GM12878 (cell line): ENCODE results near the gene PRR18. TPM values are rescaled to one million over a fixed set of nuclear protein-coding genes. Genes with fewer than 3 reads are reported as not detected.

ENCODE experiments used
- ATAC-seq: fragments of 200-7000 bp; cut with Tn5 transposase; 3 replicates; pipeline ENCODE4 v1.9.1; 2020; ENCODE audit warnings: mild to moderate bottlenecking, moderate library complexity
- BruUV-seq: library from RNA; stranded (reverse); fragments of 400-500 nt; replicated peaks from 2 replicates; lab custom pipeline; 2021; lab: Mats Ljungman, UMichigan
- CTCF ChIA-PET: fragments of 300-600 bp; sonication (Branson Sonifier 250); formaldehyde crosslinking; extraction: SDS; loops from one replicate; lab custom pipeline; 2021; ENCODE audit warnings: inconsistent platforms; lab: Yijun Ruan, JAX
- POLR2A ChIA-PET: fragments of 350-600 bp; formaldehyde crosslinking; extraction: SDS; loops from one replicate; lab custom pipeline; 2021; ENCODE audit warnings: inconsistent platforms; lab: Charles Lee
- RAD21 ChIA-PET: fragments of 300-600 bp; sonication (Branson Sonifier 250); formaldehyde crosslinking; loops from one replicate; lab custom pipeline; 2023; ENCODE audit warnings: antibody characterized with exemption; ENCODE audit not compliant: unreplicated experiment; lab: Charles Lee
- SMC1A ChIA-PET: fragments of 300-600 bp; sonication (Branson Sonifier 250); formaldehyde crosslinking; loops from one replicate; lab custom pipeline; 2023; ENCODE audit not compliant: unreplicated experiment, uncharacterized antibody; lab: Charles Lee
- DNase-seq: peaks from one replicate; pipeline ENCODE4 v3.0.0-alpha.2; 2011; ENCODE audit warnings: low read depth, low spot score
- FAIRE-seq: peaks from 3 replicates; lab custom pipeline; 2011; peaks lifted over from hg19 to GRCh38; lab: Jason Lieb, UNC
- H2AFZ ChIP-seq: 2 replicates; pipeline ENCODE4 v1.6.0; 2011; ENCODE audit warnings: low read depth, low read length, control low read depth; ENCODE audit not compliant: control insufficient read depth
- H3K27ac ChIP-seq: 2 replicates; pipeline ENCODE4 v1.5.1; 2011; ENCODE audit warnings: control low read depth; ENCODE audit not compliant: control insufficient read depth, insufficient read depth
- H3K27me3 ChIP-seq, 2 experiments: replicated peaks in 1 of 2; 2 replicates each; pipeline versions ENCODE4 v1.6.0 to v1.6.1; 2011; ENCODE audit warnings: low read length in 1 of 2; ENCODE audit not compliant: control insufficient read depth in 2 of 2, insufficient read depth in 2 of 2
- H3K36me3 ChIP-seq, 2 experiments: 2 replicates each; pipeline ENCODE4 v1.5.1; 2011; ENCODE audit warnings: low read length in 1 of 2; ENCODE audit not compliant: control insufficient read depth in 2 of 2, insufficient read depth in 2 of 2
- H3K4me1 ChIP-seq: 2 replicates; pipeline ENCODE4 v1.6.1; 2011; ENCODE audit warnings: mild to moderate bottlenecking, low read length, moderate library complexity, mixed read lengths; ENCODE audit not compliant: control insufficient read depth, insufficient read depth
- H3K4me2 ChIP-seq: 2 replicates; pipeline ENCODE4 v1.6.0; 2011; ENCODE audit warnings: control low read depth; ENCODE audit not compliant: control insufficient read depth, insufficient read depth
- H3K4me3 ChIP-seq: fragments of 200-600 bp; sonication (generic); 2 replicates; pipeline ENCODE4 v1.5.1; 2016
- H3K79me2 ChIP-seq: 2 replicates; pipeline ENCODE4 v1.6.0; 2011; ENCODE audit warnings: low read length; ENCODE audit not compliant: control insufficient read depth, insufficient read depth
- H3K9ac ChIP-seq: 2 replicates; pipeline ENCODE4 v1.8.0; 2011; ENCODE audit warnings: low read length, control low read depth, mixed read lengths; ENCODE audit not compliant: control insufficient read depth, insufficient read depth
- H3K9me3 ChIP-seq: replicated peaks from 3 replicates; pipeline ENCODE4 v1.5.1; 2011; ENCODE audit warnings: mild to moderate bottlenecking, low read length; ENCODE audit not compliant: control insufficient read depth, insufficient read depth
- H4K20me1 ChIP-seq: 2 replicates; pipeline ENCODE4 v1.6.0; 2011; ENCODE audit not compliant: control insufficient read depth, insufficient read depth
- BMI1 ChIP-seq: fragments of 450-650 bp; IDR thresholded peaks from 2 replicates; pipeline ENCODE4 v1.6.1; 2016; ENCODE audit warnings: mild to moderate bottlenecking, moderate library complexity, borderline replicate concordance
- CBFB ChIP-seq: IDR thresholded peaks from 2 replicates; pipeline ENCODE4 v1.6.1; 2016; ENCODE audit warnings: antibody characterized with exemption, low read depth
- CHD4 ChIP-seq: fragments of 200-600 bp; sonication (generic); IDR thresholded peaks from 2 replicates; pipeline ENCODE4 v1.6.1; 2016; ENCODE audit warnings: mild to moderate bottlenecking
- FOXK2 ChIP-seq: fragments of 450-650 bp; IDR thresholded peaks from 2 replicates; pipeline ENCODE4 v1.6.1; 2017; ENCODE audit warnings: mild to moderate bottlenecking, moderate library complexity
- HCFC1 ChIP-seq: fragments of 150-350 bp; IDR thresholded peaks from 2 replicates; pipeline ENCODE4 v1.6.1; 2014; ENCODE audit warnings: low read length
- IKZF1 ChIP-seq: fragments of 450-650 bp; conservative IDR thresholded peaks from 2 replicates; pipeline ENCODE4 v1.6.1; 2017; ENCODE audit warnings: antibody characterized with exemption, mild to moderate bottlenecking
- IRF3 ChIP-seq: fragments of 450-650 bp; IDR thresholded peaks from 2 replicates; pipeline ENCODE4 v1.6.1; 2014; ENCODE audit warnings: mild to moderate bottlenecking
- IRF4 ChIP-seq: IDR thresholded peaks from 2 replicates; pipeline ENCODE4 v1.6.1; 2011; ENCODE audit warnings: low read depth, low read length
- KAT2A ChIP-seq: conservative IDR thresholded peaks from 2 replicates; pipeline ENCODE4 v1.6.1; 2011; ENCODE audit warnings: low read depth, low read length; ENCODE audit not compliant: control insufficient read depth
- MEF2B ChIP-seq: fragments of 450-650 bp; IDR thresholded peaks from 2 replicates; pipeline ENCODE4 v1.6.1; 2018; ENCODE audit warnings: mild to moderate bottlenecking, moderate library complexity; ENCODE audit not compliant: partially characterized antibody, poor library complexity, severe bottlenecking
- MTA2 ChIP-seq: fragments of 450-650 bp; IDR thresholded peaks from 2 replicates; pipeline ENCODE4 v1.6.1; 2016; ENCODE audit warnings: low read depth, mild to moderate bottlenecking, moderate library complexity
- NBN ChIP-seq: fragments of 450-650 bp; IDR thresholded peaks from 2 replicates; pipeline ENCODE4 v1.6.1; 2016
- NFYB ChIP-seq: IDR thresholded peaks from 2 replicates; pipeline ENCODE4 v1.6.1; 2011; ENCODE audit warnings: low read depth, mild to moderate bottlenecking, low read length, improper control_type of control experiment, moderate library complexity; ENCODE audit not compliant: insufficient read depth
- PAX8 ChIP-seq: fragments of 450-650 bp; IDR thresholded peaks from 2 replicates; pipeline ENCODE4 v1.6.1; 2017; ENCODE audit warnings: mild to moderate bottlenecking, moderate library complexity
- POLR2AphosphoS2 ChIP-seq: IDR thresholded peaks from 2 replicates; pipeline ENCODE4 v1.6.1; 2011; ENCODE audit warnings: low read depth, mild to moderate bottlenecking, low read length, improper control_type of control experiment, moderate library complexity
- POLR2AphosphoS5 ChIP-seq: IDR thresholded peaks from 2 replicates; pipeline ENCODE4 v1.6.1; 2011; ENCODE audit warnings: mild to moderate bottlenecking, low read length, inconsistent platforms
- RAD21 ChIP-seq: IDR thresholded peaks from 2 replicates; pipeline ENCODE4 v1.6.1; 2011; ENCODE audit warnings: mild to moderate bottlenecking, low read depth, low read length, moderate library complexity; ENCODE audit not compliant: insufficient read depth
- SMAD5 ChIP-seq: IDR thresholded peaks from 2 replicates; pipeline ENCODE4 v1.6.1; 2016; ENCODE audit warnings: antibody characterized with exemption, low read depth
- SPI1 ChIP-seq: IDR thresholded peaks from 2 replicates; pipeline ENCODE4 v1.6.1; 2011; ENCODE audit warnings: low read depth, mild to moderate bottlenecking, low read length, moderate library complexity, borderline replicate concordance; ENCODE audit not compliant: insufficient read depth
- SREBF2 ChIP-seq: IDR thresholded peaks from 2 replicates; pipeline ENCODE4 v1.6.1; 2012; ENCODE audit warnings: mild to moderate bottlenecking, low read length
- SUZ12 ChIP-seq: fragments of 200-600 bp; sonication (generic); IDR thresholded peaks from one replicate; pipeline ENCODE4 v1.6.1; 2018; ENCODE audit warnings: antibody characterized with exemption, mild to moderate bottlenecking; ENCODE audit not compliant: unreplicated experiment
- TARDBP ChIP-seq: IDR thresholded peaks from 2 replicates; pipeline ENCODE4 v1.6.1; 2016; ENCODE audit warnings: borderline replicate concordance
- ZBED1 ChIP-seq: IDR thresholded peaks from 2 replicates; pipeline ENCODE4 v1.6.1; 2016; ENCODE audit warnings: borderline replicate concordance
- WGBS: methylation state at CpG from one replicate; pipeline ENCODE4 v1.1.6; 2016; ENCODE audit warnings: low lambda C conversion rate; ENCODE audit not compliant: insufficient replicate concordance, insufficient coverage; ENCODE audit errors: missing lambda C conversion rate; 5-methylcytosine and 5-hydroxymethylcytosine counted together
- in situ Hi-C: fragments of 300-500 bp; cut with MboI; formaldehyde crosslinking; loops from 9 replicates; pipeline ENCODE4 v1.14.3; 2018; ENCODE audit warnings: mixed read lengths
- intact Hi-C: fragments of 100-400 bp; cut with micrococcal nuclease; formaldehyde crosslinking; loops from one replicate; pipeline ENCODE4 v1.14.2; 2022; ENCODE audit not compliant: unreplicated experiment
- polyA plus RNA-seq, 11 experiments: library from polyadenylated mRNA; depleted of rRNA in 4 of 11; unstranded in 6 of 11; stranded (reverse) in 5 of 11; fragments of >200 nt; fragmentation: Nextera tagmentation in 4 of 11; fragmentation: Illumina TruSeq in 1 of 11; extraction: Ambion mirVana in 4 of 11; extraction: Trizol in 1 of 11; gene quantifications; 1 replicate in 1 of 11; 2 replicates in 10 of 11; pipeline versions ENCODE4 v1.2.1 to v1.2.3, GENCODE V29; 2011 to 2016; ENCODE audit warnings: inconsistent platforms in 2 of 11, missing spikeins in 2 of 11, low read depth in 1 of 11
- total RNA-seq, 4 experiments: library from RNA; depleted of rRNA in 3 of 4; stranded (reverse); fragments of >200 nt in 3 of 4; fragmentation: Illumina TruSeq in 1 of 4; extraction: Trizol in 1 of 4; gene quantifications; 2 replicates each; pipeline versions ENCODE4 v1.2.1 to v1.2.3, GENCODE V29; 2013 to 2021

The PRR18 gene
- total and polyA plus RNA-seq, 10 of the 15 experiments (the other 5 are each of a cell fraction or from before 2014, with no cell fraction given), result 0.13 to 8.2 (median 1.6) TPM

- WGBS, result 41% methylated on average over 3 of the region's 3 CpGs
- H3K27ac ChIP-seq, result peak overlapping the region; percentile 93
- ATAC-seq, result peak; percentile 8; the same call in 1 of the 3 replicates
- no TSS peak for BruUV-seq
- RAD21 ChIA-PET, result interaction anchor here (1.2 to 5.3 kb wide), 7 partner anchors 10 to 64 kb away, joined by 3 to 43 read pairs (median 7); no protein-coding TSS in a partner anchor
- TF ChIP-seq MEF2B (peak; percentile 75), CHD4 (no peak), ZBED1 (no peak), IRF4 (no peak), SUZ12 (no peak), KAT2A (no peak), NFYB (no peak), RAD21 (no peak), SMAD5 (no peak), NBN (no peak), SPI1 (no peak), BMI1 (0 out of 2 replicates have a peak, but pooled peaks have one; percentile 12), HCFC1 (no peak), FOXK2 (no peak), POLR2AphosphoS2 (no peak), IRF3 (no peak), SREBF2 (no peak), TARDBP (no peak), PAX8 (no peak), IKZF1 (0 out of 2 replicates have a peak, but pooled peaks have one; percentile 37), CBFB (no peak), POLR2AphosphoS5 (peak; percentile 49; the same call in 1 of the 2 replicates), MTA2 (no peak)
- TF ChIP-seq, all 136 proteins: peak for 4
- peak overlapping the region; percentile 39 for H3K9ac ChIP-seq
- H2AFZ ChIP-seq, result no peak overlapping the region
- ChIA-PET SMC1A (interaction anchor here (1.0 to 4.9 kb wide), 13 partner anchors 8 to 63 kb away, joined by 3 to 41 read pairs (median 5); no protein-coding TSS in a partner anchor), CTCF (interaction anchor here (0.7 to 4.7 kb wide), 9 partner anchors 10 to 51 kb away, joined by 3 to 45 read pairs (median 4); no protein-coding TSS in a partner anchor), POLR2A (interaction anchor here (0.6 to 3.6 kb wide), 6 partner anchors 11 to 714 kb away, joined by 3 to 24 read pairs (median 5); no protein-coding TSS in a partner anchor)
- H3K9me3 ChIP-seq, result no peaks in the 10 kb centered on the region; the same call in 2 of the 3 replicates
- H3K36me3 ChIP-seq, result peaks cover 2 to 21% of the 10 kb centered on the region in 2 experiments
- H3K4me3 ChIP-seq, result peak overlapping the region; percentile 53
- 0 out of 2 replicates have a peak, but pooled peaks cover 3% of the 10 kb centered on the region for H4K20me1 ChIP-seq
- intact Hi-C loops (loop anchor here (10.0 kb wide), 1 partner anchor 758 kb away; no protein-coding TSS in a partner anchor), in situ Hi-C loops (no loop called here)
- peaks cover 100% of the 10 kb centered on the region for H3K79me2 ChIP-seq
- H3K27me3 ChIP-seq, result no peaks in the 10 kb centered on the region
- peaks cover 43% of the 10 kb centered on the region for H3K4me1 ChIP-seq
- FAIRE-seq (no peak), DNase-seq (no peak)
- peak overlapping the region; percentile 72 for H3K4me2 ChIP-seq
These were observed 28.7 kb upstream of the PRR18 start for GRCh38 chr6:166336847-166337246.
